RWPE2 (cell line): ENCODE results near the gene CBX2.
A peak's percentile ranks its signal among the peaks of the same experiment; 100 is the strongest.

ENCODE experiments used
- ATAC-seq: fragments of 200-7000 bp; cut with Tn5 transposase; 3 replicates; pipeline ENCODE4 v1.9.1; 2021; ENCODE audit warnings: low read depth
- DNase-seq: peaks from one replicate; pipeline ENCODE4 v3.0.0-alpha.2; 2020; ENCODE audit warnings: low spot score
- H3K27ac ChIP-seq: fragments of 450-650 bp; 2 replicates; pipeline ENCODE4 v1.5.1; 2017; ENCODE audit warnings: mild to moderate bottlenecking; ENCODE audit not compliant: poor library complexity, severe bottlenecking
- H3K27me3 ChIP-seq: fragments of 250-450 bp; sonication (Bioruptor Pico); 2 replicates; pipeline ENCODE4 v1.5.1; 2021; ENCODE audit warnings: mild to moderate bottlenecking, moderate library complexity; ENCODE audit not compliant: insufficient read depth, poor library complexity, severe bottlenecking
- H3K36me3 ChIP-seq: fragments of 250-450 bp; sonication (Bioruptor Pico); 2 replicates; pipeline ENCODE4 v1.5.1; 2020; ENCODE audit warnings: low read depth, mild to moderate bottlenecking, moderate library complexity
- H3K4me1 ChIP-seq: fragments of 250-450 bp; sonication (Bioruptor Pico); 2 replicates; pipeline ENCODE4 v1.5.1; 2021; ENCODE audit warnings: mild to moderate bottlenecking, moderate library complexity; ENCODE audit not compliant: insufficient read depth, poor library complexity, severe bottlenecking
- H3K4me3 ChIP-seq: fragments of 250-450 bp; sonication (Bioruptor Pico); 2 replicates; pipeline ENCODE4 v1.5.1; 2021; ENCODE audit warnings: mild to moderate bottlenecking, moderate library complexity; ENCODE audit not compliant: severe bottlenecking
- H3K9me3 ChIP-seq: fragments of 250-450 bp; sonication (Bioruptor Pico); 2 replicates; pipeline ENCODE4 v1.5.1; 2021; ENCODE audit warnings: mild to moderate bottlenecking, moderate library complexity; ENCODE audit not compliant: severe bottlenecking
- TF ChIP-seq, protein P1 (sequence below): fragments of 450-650 bp; IDR thresholded peaks from one replicate; pipeline ENCODE4 v1.5.1; 2017; ENCODE audit warnings: mild to moderate bottlenecking, moderate library complexity; ENCODE audit not compliant: poor library complexity, severe bottlenecking

Gene CBX2

DNA sequence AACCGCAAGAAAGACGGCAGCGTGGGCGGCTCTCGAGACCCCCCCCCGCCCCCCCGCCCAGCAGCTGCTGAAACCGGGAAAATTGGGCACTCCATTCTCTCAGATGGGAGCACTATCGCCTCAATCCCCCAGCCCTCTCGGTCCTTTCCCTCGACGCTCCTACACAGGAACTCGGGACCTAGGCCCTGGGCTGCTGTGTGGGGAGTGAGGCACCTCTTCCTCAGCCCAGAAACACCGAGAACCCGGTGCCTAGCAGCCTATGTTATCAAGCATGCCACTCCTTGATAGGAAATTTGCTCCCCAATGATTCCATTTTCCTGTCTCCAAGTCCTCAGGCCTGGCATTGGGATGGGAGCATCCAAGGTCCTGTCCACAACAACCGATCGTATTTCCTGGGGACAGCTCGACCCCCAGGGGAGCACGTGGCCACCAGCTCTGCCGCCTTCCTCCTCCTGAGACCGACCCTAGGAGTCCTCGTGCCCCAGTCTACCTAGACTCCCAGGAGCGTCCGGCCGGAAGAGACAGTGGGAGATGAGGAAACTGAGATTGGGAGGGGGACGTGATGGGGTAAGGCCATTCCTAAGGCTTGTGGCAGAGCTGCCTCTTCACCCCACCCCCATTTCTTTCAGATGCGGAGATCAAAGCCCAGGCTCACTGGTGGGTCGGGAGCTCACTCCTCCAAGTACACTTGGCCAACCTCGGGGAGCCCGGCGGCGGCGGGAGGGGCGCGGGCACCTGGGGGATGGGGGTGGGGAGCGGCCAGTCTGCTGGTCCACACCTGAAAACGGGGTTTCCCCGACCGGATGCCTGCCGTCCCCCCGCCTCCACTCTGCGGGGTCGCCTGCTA lies 36.4 kb downstream of the CBX2 start:
- Histone ChIP-seq H3K4me1 (peaks cover 2% of the 10 kb centered on the region), H3K4me3 (peak overlapping the region; percentile 11)
- no peak for ATAC-seq

DNA sequence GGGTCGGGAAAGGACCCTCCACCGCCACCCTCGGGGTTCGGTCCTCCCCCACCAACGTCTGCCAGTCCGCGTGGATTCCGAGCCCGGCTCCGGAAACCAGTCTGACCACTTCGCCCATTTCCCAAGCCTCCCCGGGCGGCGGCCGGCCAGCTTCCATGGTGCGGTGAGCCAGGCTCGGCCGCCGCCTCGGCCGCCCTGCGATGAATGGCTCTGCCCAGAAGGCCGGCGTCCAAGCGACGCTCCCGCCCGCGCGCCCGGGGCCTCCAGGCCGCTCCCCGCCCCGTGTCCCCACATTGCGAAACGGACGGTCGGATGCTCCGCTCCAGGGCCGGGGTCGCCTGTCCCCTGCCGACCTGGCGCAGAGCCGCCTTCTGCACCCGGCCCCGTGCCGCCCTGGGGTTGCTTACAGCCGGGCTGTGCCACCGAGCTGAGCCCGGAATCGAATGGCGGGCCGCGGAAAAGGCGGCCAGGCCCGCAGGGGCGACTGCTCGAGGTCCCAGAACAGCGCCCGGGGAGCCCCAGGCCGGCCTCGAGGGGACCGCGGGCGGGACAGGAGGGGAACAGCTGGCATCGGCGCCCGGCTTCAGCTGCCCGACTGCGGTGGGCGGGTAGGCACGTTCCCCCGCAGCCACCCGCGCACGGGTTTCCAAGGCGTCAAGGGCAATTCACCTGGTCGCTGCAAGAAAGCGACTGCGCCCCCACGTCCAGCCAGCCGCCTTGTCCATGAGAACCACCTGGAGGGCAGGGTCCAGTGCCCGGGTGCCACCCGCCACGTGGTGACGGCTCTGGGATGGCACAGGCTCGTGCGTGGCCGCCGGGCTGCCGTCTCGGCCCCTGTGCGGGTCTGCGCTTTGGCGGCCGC lies 37.3 kb downstream of the CBX2 start:
- Histone ChIP-seq H3K36me3 (no peaks in the 10 kb centered on the region), H3K27me3 (peaks cover 46% of the 10 kb centered on the region), H3K4me1 (peaks cover 2% of the 10 kb centered on the region), H3K9me3 (no peaks in the 10 kb centered on the region), H3K27ac (no peak overlapping the region), H3K4me3 (peak overlapping the region; percentile 11)
- peak; percentile 10; the same call in 1 of the 3 replicates for ATAC-seq
- DNase-seq = peak; percentile 75
- TF ChIP-seq, protein P1, sequence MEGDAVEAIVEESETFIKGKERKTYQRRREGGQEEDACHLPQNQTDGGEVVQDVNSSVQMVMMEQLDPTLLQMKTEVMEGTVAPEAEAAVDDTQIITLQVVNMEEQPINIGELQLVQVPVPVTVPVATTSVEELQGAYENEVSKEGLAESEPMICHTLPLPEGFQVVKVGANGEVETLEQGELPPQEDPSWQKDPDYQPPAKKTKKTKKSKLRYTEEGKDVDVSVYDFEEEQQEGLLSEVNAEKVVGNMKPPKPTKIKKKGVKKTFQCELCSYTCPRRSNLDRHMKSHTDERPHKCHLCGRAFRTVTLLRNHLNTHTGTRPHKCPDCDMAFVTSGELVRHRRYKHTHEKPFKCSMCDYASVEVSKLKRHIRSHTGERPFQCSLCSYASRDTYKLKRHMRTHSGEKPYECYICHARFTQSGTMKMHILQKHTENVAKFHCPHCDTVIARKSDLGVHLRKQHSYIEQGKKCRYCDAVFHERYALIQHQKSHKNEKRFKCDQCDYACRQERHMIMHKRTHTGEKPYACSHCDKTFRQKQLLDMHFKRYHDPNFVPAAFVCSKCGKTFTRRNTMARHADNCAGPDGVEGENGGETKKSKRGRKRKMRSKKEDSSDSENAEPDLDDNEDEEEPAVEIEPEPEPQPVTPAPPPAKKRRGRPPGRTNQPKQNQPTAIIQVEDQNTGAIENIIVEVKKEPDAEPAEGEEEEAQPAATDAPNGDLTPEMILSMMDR = no peak

More for the DNA sequence above, 36.4 kb downstream of the CBX2 start:
- no peaks in the 10 kb centered on the region for H3K36me3 ChIP-seq
- no peaks in the 10 kb centered on the region for H3K9me3 ChIP-seq
- H3K27me3 ChIP-seq = peaks cover 48% of the 10 kb centered on the region
- TF ChIP-seq, protein P1 = no peak
- DNase-seq = no peak
- H3K27ac ChIP-seq = no peak overlapping the region

DNA sequence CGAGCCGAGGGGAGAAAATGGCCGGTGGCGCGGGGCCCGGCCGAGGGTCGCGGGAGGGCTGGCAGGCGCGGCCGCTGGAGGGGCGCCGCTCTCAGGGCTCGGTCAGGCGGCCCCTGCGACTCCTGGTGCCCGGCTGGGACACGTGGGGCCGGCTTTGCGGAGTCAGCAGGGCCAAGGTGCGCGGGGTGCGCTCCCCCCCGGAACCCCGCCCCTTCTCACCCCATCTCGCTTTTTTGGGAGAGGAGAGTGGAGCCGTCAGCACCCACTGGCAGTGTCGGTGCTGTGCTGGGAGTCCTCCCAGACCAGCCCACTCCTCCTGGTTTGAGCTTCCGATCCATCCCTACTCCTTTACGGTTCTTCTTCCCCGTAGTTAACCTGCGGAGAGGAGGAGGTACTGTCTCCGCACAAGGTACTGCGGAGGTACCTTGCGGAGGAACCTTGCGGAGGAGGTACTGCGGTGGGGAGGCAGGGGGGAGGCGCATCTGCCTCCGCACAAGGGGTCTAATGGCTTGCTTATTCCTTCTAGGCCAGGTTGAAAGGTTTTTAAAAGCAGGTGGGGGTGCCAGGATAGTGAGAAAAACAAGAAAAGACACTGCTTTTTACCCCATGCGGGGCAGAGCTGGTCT lies 38.0 kb downstream of the CBX2 start:
- no peak overlapping the region for H3K27ac ChIP-seq
- no peak for ATAC-seq
- no peaks in the 10 kb centered on the region for H3K36me3 ChIP-seq
- no peak for DNase-seq
- no peaks in the 10 kb centered on the region for H3K9me3 ChIP-seq
- TF ChIP-seq, protein P1 = no peak
- H3K4me3 ChIP-seq = no peak overlapping the region
- H3K27me3 ChIP-seq = peaks cover 38% of the 10 kb centered on the region
- no peaks in the 10 kb centered on the region for H3K4me1 ChIP-seq

DNA sequence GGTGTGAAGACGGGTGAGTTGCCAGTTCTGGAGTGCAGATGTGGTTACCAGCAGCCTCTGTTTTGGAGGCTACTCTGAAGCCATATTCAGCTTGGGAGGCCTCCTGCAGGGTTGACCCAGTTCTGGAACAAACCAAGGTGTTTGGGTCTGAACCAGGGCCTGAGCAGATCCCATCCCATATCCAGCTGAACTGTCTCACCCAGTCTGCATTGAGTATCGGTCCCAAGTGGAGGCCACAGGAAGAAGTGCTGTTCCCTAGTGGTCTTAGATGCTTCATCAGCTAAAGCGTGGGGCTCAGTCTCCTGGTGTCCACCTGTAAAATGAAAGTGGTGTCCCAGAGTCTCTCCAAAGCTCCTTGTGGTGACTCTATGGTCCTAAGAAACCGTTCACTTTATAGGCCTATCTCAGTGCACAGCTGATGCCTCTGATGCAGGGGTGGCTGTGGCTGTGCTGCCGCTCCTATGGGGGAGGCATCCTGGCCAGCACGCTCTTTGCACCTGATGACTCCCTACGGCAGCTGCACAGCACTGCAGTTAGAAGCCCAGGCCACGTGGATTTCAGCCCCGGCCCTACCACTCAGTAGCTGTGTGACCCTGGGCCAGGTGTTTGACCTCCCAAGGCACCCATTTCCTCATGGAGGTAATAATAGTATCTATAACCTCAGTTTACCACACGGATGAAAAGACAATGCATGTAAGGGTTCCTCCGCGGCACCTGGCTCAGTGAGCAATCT lies 40.2 kb downstream of the CBX2 start:
- TF ChIP-seq, protein P1 = no peak
- H3K36me3 ChIP-seq = no peaks in the 10 kb centered on the region
- DNase-seq (no peak), ATAC-seq (no peak)
- H3K4me3 ChIP-seq = no peak overlapping the region
- H3K4me1 ChIP-seq = no peaks in the 10 kb centered on the region
- H3K27me3 ChIP-seq = peaks cover 18% of the 10 kb centered on the region
- H3K27ac ChIP-seq = no peak overlapping the region
- H3K9me3 ChIP-seq = no peaks in the 10 kb centered on the region
